ENCODE measurements around the gene EPHA6. TPM values are rescaled to one million over a fixed set of nuclear protein-coding genes. Genes with fewer than 3 reads are reported as not detected.

EPHA6 gene
- total and polyA plus RNA-seq, 10 of the 15 experiments (the other 5 are each of a cell fraction or from before 2014, with no cell fraction given), result not detected

GRCh38 chr3:96865605-96866004 is 51.2 kb downstream of the EPHA6 start (continued):
- TF ChIP-seq IRF5 (IDR thresholded peaks at IDR 0.05; ENCODE audit: borderline replicate concordance) (no peak), ESRRA (IDR thresholded peaks at IDR 0.05; ENCODE audit: low read length) (no peak)

GRCh38 chr3:96869316-96869715 is 54.9 kb downstream of the EPHA6 start:
- no peak for FAIRE-seq
- CTCF ChIA-PET, result no interaction called here

More at GRCh38 chr3:96869316-96869715, 54.9 kb downstream of the EPHA6 start:
- H3K9me3 ChIP-seq (replicated peaks; ENCODE audit: control insufficient read depth, insufficient read depth, low read length), result no peaks in the 10 kb centered on the region
- ChIA-PET RAD21 (ENCODE audit: unreplicated experiment) (no interaction called here), SMC1A (ENCODE audit: uncharacterized antibody, unreplicated experiment) (no interaction called here), POLR2A (no interaction called here)
- no peaks in the 10 kb centered on the region for H3K79me2 ChIP-seq (ENCODE audit: control insufficient read depth, insufficient read depth, low read length)
- no TSS peak for BruUV-seq (replicated peaks)
- no peak overlapping the region for H3K4me2 ChIP-seq (ENCODE audit: control insufficient read depth, insufficient read depth)
- no peak for DNase-seq (ENCODE audit: low read depth, low spot score)
- 0% methylated on average over 1 of the region's 2 CpGs for WGBS (ENCODE audit: insufficient coverage, insufficient replicate concordance, low lambda C conversion rate, missing lambda C conversion rate)
- H3K36me3 ChIP-seq (ENCODE audit: control insufficient read depth in 2 of 2, insufficient read depth in 2 of 2, low read length in 1 of 2), result no peaks in the 10 kb centered on the region
- no peak for TF ChIP-seq SREBF1 (IDR thresholded peaks at IDR 0.05; ENCODE audit: low read length)
- TF ChIP-seq RELA (IDR thresholded peaks at IDR 0.05; ENCODE audit: borderline replicate concordance, partially characterized antibody), result no peak
- no peak for TF ChIP-seq ATF2 (IDR thresholded peaks at IDR 0.05; ENCODE audit: low read length)
- TF ChIP-seq CHD4 (IDR thresholded peaks at IDR 0.05), result no peak
- no peak for TF ChIP-seq CHD2 (IDR thresholded peaks at IDR 0.05; ENCODE audit: borderline replicate concordance, low read depth, low read length)
- TF ChIP-seq USF1 (IDR thresholded peaks at IDR 0.05; ENCODE audit: borderline replicate concordance, extremely low read length, insufficient read depth, low read depth, low read length), result no peak
- TF ChIP-seq RUNX3 (IDR thresholded peaks at IDR 0.05; ENCODE audit: low read length), result no peak
- ATAC-seq, result no peak
- H3K27ac ChIP-seq (ENCODE audit: control insufficient read depth, insufficient read depth), result no peak overlapping the region
- no peak overlapping the region for H2AFZ ChIP-seq (ENCODE audit: control insufficient read depth, low read depth, low read length)
- intact Hi-C loops (cut with micrococcal nuclease; ENCODE audit: unreplicated experiment), result loop anchor here (10.0 kb wide), 1 partner anchor 265 kb away; no protein-coding TSS in a partner anchor
- no peak overlapping the region for H3K4me3 ChIP-seq
- no peaks in the 10 kb centered on the region for H4K20me1 ChIP-seq (ENCODE audit: control insufficient read depth, insufficient read depth)
- no peak overlapping the region for H3K9ac ChIP-seq (ENCODE audit: control insufficient read depth, insufficient read depth, low read length)
- H3K27me3 ChIP-seq (replicated peaks in 1 of 2; ENCODE audit: control insufficient read depth in 2 of 2, insufficient read depth in 2 of 2, low read length in 1 of 2), result no peaks in the 10 kb centered on the region
- in situ Hi-C loops (cut with MboI), result loop anchor here (10.0 kb wide), 1 partner anchor 845 kb away; no protein-coding TSS in a partner anchor
- no peaks in the 10 kb centered on the region for H3K4me1 ChIP-seq (ENCODE audit: control insufficient read depth, insufficient read depth, low read length)

Measured in GM12878 (cell line).